ENCODE measurements around the gene EXOG. TPM values are rescaled to one million over a fixed set of nuclear protein-coding genes. Genes with fewer than 3 reads are reported as not detected.
A peak's percentile ranks its signal among the peaks of the same experiment; 100 is the strongest.

The EXOG gene
- total and polyA plus RNA-seq, 10 donors: 3.9 to 20.9 (median 18.1) TPM

- Histone ChIP-seq H3K27ac (peak overlapping the region in 1 of 8 donors; percentile 27), H3K4me1 (peaks cover 0 to 6% (median 0%) of the 10 kb centered on the region in 6 donors), H3K9me3 (no peaks in the 10 kb centered on the region), H3K36me3 (peaks cover 0 to 21% (median 12%) of the 10 kb centered on the region in 6 donors), H3K27me3 (replicated peaks in 1 of 7) (no peaks in the 10 kb centered on the region), H3K4me3 (no peak overlapping the region)
- 26 to 55% (median 51%) methylated on average over 3 of the region's 3 CpGs for WGBS, 5 donors
- TF ChIP-seq POLR2AphosphoS5 (IDR thresholded peaks at IDR 0.05) (peak in 1 of 3 donors; percentile 33), CTCF (IDR thresholded peaks at IDR 0.05 in 8 of 11, conservative IDR thresholded peaks at IDR 0.05 in 3 of 11) (no peak)
- DNase-seq: peak; percentile 59
- intact Hi-C loops (cut with DNase I; ENCODE audit: low total_unique reads): no loop called here
Measured at GRCh38 chr3:38487323-38487722, 8.8 kb upstream of the EXOG start.

GRCh38 chr3:38488949-38489348 lies 7.2 kb upstream of the EXOG start:
- TF ChIP-seq POLR2A (IDR thresholded peaks at IDR 0.05) (no peak), POLR2AphosphoS5 (IDR thresholded peaks at IDR 0.05) (no peak), CTCF (IDR thresholded peaks at IDR 0.05 in 8 of 11, conservative IDR thresholded peaks at IDR 0.05 in 3 of 11) (no peak)
- Histone ChIP-seq H3K9me3 (no peaks in the 10 kb centered on the region), H3K27me3 (replicated peaks in 1 of 7) (no peaks in the 10 kb centered on the region), H3K4me1 (peaks cover 0 to 6% (median 0%) of the 10 kb centered on the region in 6 donors), H3K4me3 (no peak overlapping the region), H3K36me3 (peaks cover 0 to 5% (median 0%) of the 10 kb centered on the region in 6 donors), H3K27ac (no peak overlapping the region)
- intact Hi-C loops (cut with DNase I; ENCODE audit: low total_unique reads): no loop called here
- DNase-seq: no peak
- 92 to 100% (median 95%) methylated on average over 2 of the region's 2 CpGs for WGBS, 5 donors

- Histone ChIP-seq H3K4me3 (no peak overlapping the region), H3K27me3 (replicated peaks in 1 of 7) (no peaks in the 10 kb centered on the region), H3K4me1 (peaks cover 0 to 6% (median 0%) of the 10 kb centered on the region in 6 donors), H3K27ac (no peak overlapping the region), H3K9me3 (no peaks in the 10 kb centered on the region), H3K36me3 (no peaks in the 10 kb centered on the region)
- intact Hi-C loops (cut with DNase I; ENCODE audit: low total_unique reads): no loop called here
- WGBS, 5 donors: 92 to 98% (median 95%) methylated on average over 2 of the region's 2 CpGs
- no peak for DNase-seq
- TF ChIP-seq POLR2A (IDR thresholded peaks at IDR 0.05) (no peak), CTCF (IDR thresholded peaks at IDR 0.05 in 8 of 11, conservative IDR thresholded peaks at IDR 0.05 in 3 of 11) (no peak), POLR2AphosphoS5 (IDR thresholded peaks at IDR 0.05) (no peak)
Measured at GRCh38 chr3:38489766-38490165, 6.4 kb upstream of the EXOG start.

DNA sequence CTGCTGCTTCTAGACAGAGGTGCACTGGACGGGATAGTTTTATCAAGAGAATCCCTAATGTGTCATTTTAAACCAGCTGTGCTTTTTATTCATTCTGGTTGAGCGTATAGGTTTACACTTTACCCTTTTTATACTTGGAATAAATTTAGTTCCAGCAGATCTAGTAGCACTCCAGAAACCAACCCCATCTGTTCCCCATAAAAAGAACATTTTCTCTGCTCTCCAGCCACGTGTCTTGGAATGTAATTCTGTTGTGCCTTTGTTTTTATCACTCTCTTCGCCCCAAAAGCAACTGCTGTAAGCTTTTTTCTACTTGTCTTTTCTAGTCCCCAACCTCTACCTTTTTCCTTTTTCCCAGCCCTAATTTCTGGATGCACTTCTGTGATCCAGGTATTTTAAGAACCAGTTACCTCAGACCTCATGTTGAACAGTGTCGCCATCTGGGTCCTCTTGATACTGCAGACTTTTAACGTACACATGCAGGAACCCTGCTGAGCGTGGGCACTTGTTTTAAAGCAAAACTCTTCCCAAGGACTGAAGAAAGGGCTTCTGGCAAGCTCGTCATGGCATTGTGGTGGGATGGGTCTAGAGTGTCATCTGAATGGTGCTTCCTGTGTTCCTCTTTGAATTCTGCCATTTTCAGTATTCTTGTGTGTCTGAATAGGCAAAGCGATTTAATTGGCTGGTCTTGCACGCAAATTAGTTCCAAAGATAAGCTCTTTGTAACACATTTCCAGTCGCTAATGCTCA lies 5.7 kb upstream of the EXOG start:
- Histone ChIP-seq H3K9me3 (no peaks in the 10 kb centered on the region), H3K27me3 (replicated peaks in 1 of 7) (no peaks in the 10 kb centered on the region), H3K4me3 (no peak overlapping the region), H3K36me3 (no peaks in the 10 kb centered on the region), H3K4me1 (peaks cover 0 to 6% (median 0%) of the 10 kb centered on the region in 6 donors), H3K27ac (no peak overlapping the region)
- intact Hi-C loops (cut with DNase I; ENCODE audit: low total_unique reads): no loop called here
- WGBS, 5 donors: 83 to 96% (median 87%) methylated on average over 11 of the region's 11 CpGs
- DNase-seq: no peak
- TF ChIP-seq POLR2AphosphoS5 (IDR thresholded peaks at IDR 0.05) (no peak), POLR2A (IDR thresholded peaks at IDR 0.05) (no peak), CTCF (IDR thresholded peaks at IDR 0.05 in 8 of 11, conservative IDR thresholded peaks at IDR 0.05 in 3 of 11) (no peak)

Data from spleen (tissue), 11 donors.